Effector CD4-positive, alpha-beta T cell (primary cell): Measurements from ENCODE around the gene NUBPL.
"Not testable (repeated sequence)": the region's sequence is repeated elsewhere in the genome, so short reads cannot be mapped to it uniquely, and the experiment has no call there.

Experiments used
- DNase-seq: peaks from one replicate; pipeline ENCODE4 v3.0.0-alpha.2; 2020

The NUBPL gene

DNA sequence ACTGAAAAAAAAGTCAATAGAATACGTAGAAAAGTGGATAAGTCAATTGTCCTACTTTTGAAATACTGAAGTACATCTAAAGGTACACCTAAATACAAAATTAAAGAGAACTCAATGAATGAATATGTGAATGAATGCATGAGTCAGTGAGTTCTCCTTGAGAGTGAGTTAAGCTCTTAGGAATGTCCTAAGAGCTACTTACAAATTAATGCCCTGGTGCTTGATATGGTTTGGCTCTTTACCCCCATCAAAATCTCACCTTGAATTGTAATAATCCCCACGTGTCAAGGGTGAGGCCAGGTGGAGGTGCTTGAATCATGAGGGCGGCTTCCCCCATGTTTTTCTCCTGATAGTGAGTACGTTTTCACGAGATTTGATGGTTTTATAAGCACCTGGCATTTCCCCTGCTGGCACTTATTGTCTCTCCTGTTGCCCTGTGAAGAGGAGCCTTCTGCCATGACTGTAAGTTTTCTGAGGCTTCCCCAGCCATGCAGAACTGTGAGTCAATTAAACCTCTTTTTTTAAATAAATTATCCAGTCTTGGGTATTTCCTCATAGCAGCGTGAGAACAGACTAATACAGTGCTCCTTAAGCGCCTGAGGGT is 323.7 kb downstream of the NUBPL start:
- no peak for DNase-seq

DNA sequence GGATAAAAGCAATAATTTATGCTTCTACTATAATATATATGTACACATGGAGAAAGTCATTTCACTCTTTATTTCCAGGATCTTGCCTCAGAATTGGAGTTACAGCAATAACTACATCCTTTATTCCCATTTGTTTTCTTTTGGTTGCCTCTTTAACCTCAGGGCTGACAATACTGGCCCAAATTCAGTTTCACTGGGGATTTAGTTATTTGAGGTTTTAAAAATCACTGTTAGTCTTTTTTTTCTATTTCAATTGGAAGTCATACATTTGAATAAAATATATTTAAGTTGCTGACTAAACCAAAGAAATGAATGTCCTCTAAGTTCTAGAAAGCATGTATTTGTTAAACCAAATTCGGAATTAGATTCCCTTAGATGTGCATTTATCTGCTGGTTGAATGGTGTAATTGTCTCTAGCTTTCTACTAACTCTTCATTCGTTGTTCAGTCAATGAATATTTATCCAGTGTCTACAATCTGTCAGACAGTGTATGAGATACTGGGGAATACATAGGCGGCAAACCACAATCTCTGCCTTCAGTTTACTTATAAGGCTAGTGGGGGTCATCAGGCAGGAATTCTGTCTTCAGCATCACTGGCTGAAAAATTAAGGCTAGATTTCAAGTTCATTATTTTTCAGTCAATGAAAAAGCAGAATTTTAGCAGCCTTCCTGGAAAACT is 325.1 kb downstream of the NUBPL start:
- no peak for DNase-seq

DNA sequence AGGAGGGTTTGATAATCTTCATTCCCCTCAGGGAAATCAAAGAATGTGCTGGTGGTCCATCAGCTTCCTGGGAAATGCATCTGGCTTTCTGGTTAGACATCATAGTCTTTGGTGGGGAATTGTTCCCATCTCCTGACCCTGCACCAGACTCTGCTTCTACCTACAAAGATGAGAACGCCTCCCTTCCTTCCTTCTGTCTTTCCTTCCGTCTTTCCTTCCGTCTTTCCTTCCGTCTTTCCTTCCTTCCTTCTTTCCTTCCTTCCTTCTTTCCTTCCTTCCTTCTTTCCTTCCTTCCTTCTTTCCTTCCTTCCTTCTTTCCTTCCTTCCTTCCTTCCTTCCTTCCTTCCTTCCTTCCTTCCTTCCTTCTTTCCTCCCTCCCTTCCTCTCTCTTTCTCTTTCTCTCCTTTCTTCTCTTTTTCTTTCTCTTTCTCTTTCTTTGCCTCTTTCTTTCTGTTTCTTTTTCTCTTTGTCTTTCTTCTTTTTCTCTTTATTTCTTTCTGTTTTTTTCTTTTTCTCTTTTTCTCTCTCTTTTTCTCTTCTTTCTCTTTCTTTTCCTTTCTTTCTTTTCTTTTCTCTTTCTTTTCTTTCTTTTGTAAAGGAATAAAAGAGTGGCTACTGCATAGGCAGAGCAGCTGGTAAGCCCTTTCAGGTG is 326.9 kb downstream of the NUBPL start:
- DNase-seq: no peak

DNA sequence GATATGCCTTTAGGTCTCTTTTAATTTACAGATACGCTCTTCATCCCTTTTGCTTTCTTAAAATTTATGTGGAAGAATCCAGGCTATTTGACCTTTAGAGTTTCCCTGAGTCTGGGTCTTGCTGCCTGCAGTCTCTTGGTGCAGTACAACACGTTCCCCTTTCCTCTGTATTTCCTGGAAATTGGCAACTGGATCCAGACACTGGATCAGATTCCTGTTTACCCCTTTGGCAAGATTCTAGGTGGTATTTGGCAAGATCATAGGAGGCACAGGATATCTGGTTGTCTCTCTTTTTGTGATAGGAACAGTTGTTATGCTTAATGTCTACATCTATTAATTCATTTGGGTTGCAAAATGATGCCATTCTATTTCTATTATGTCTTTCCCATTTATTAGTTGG is 328.1 kb downstream of the NUBPL start:
- DNase-seq: no peak

DNA sequence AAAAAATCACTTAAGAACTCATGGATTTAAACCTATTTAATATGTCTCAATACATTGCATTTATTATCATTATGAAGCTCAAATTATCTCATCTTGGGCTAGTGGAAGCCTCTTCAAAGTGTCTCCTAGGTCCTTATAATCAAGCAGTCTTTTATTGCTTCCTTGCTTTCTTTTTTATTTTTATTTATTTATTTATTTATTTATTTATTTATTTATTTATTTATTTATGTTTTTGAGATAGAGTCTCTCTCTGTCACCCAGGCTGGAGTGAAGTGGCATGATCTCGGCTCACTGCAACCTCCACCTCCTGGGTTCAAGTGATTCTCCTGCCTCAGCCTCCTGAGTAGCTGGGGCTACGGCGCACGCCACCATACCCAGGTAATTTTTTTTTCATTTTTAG is 329.0 kb downstream of the NUBPL start:
- not testable (repeated sequence) for DNase-seq

DNA sequence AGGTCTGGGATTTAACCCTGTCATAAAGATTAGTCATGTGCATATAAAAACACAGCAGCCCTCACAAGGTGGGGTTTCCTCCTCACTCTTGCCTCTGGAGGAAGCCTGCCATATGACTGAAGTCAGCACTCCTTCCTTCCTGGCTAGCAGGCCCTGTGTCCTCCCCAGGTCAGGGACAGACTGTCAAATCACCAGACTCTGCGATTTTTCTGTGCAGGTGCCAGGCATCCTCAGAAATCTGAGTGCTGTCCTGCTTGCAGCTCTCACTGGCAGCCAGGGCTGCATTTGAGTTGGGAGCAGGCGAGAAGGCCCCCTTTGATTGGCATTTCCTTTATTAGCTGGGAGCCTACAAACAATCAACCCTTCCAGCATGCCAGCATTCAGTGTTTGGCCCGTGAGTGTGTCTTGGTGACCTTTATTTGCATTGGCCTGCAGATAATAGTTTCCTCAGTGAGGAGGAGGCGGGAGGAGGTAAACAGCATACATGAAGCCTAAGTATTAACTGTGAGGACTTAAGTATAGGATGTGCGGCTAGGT is 332.1 kb downstream of the NUBPL start:
- no peak for DNase-seq

DNA sequence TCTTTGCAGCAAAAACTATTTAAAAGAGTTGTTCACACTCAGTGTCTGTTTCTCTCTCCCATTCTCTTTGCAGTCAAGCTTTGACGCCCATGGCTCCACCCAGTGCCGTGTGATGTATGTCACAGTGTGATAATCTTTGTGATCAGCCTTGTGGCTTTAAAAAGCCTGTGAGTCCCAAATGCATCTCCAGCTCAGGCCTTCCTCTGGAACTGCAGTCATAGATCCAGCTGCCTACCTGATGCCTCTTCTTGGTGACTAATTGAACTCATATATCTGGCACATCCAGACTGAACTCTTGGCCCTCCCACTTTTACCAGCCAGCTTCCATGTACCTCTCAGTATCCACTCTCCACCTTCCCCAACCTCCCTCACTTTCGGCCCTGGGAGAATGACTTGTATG is 333.1 kb downstream of the NUBPL start:
- no peak for DNase-seq

DNA sequence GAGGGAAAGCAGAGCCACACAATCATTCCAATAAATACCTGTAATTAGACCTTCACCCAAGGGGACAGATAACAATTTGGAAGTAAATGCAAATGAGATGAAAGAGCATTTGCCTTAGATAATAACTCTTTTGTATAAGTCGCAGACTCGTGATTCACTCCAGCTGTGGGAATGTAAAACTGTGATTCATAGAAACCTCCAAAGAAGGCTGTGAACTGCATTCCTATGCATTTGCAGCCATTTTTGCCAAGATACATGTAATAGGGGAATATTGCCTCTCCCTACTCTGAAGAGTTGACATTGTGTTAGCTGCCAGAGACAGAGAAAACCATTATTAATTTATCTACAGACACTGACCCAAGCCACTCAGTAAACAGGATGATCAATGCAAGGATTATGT is 334.0 kb downstream of the NUBPL start:
- DNase-seq: no peak

DNA sequence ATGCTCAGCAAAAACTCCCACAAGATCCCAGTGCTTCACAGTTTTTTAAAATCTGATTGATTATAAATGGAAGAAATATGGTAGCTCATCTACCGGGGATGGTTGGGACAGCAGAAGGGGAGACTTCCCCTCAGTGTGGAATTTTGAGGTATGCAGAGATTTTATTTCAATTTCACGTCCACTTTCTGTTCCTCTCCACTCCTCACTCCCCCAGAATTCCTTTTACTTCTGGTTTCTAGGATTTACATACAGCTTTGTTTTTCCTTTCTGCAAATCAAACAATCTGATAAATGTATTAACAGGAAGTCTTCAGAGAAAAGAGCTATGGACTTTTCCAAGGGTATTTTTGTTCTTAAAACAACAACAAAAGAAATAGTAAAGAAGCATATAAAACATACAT is 334.4 kb downstream of the NUBPL start:
- DNase-seq: no peak

DNA sequence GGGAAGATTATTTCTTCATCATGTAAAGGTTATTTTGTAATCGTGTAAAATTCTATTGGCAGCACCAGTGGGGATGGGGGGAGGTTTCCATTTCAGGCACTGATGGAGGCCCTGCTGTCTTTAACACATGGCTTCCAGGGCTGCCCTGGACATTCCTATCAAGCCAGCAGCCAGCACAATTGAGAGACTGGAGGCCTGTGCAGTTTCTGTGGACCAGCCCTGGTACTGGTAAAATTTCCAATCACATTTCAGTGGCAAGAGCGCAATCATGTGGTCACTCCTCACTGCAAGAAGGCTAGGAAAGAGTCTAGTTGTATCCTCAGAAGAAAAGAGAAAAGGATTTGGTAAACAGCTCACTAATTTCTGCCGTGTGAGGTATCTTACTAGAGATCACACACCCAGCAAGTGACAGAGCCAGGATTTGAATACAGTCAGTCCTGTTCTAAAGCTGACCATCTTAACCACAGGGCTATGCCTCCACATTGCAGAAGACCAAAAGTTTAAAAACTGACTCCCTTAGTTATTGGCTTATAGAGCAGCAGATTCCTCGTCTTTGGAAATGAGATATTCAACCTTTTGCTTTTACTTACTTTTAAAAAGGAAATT is 336.5 kb downstream of the NUBPL start:
- no peak for DNase-seq

DNA sequence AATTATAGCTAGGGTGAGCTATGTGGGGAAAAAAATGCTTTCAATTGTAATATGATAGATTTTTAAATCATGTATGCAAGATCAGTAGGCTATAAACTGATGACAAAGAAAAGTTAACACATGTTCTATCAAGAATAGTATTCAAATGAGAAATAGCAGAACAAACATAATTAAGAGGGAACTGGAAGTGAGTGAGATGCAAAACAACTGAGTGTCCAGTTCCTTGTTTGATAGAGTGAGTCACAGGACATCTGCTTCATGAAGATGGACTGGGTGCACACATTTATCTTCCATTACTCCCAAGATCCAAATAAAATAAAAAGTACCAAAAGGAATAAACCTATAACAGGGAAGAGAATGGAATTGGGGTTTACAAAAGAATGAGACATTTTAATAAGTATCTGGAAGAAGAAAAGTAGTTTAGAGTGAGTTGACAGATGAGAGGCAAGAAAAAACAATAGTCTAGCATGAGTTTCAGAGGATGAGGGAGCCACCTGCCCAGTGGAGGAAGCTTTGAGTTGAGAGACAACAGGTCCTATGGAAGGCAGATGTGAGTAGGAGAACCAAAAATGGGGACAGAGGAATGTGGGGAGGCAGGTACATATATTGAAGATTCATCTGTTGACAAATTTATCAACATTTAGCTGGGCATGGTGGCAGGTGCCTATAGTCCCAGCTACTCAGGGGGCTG is 337.8 kb downstream of the NUBPL start:
- DNase-seq: no peak

DNA sequence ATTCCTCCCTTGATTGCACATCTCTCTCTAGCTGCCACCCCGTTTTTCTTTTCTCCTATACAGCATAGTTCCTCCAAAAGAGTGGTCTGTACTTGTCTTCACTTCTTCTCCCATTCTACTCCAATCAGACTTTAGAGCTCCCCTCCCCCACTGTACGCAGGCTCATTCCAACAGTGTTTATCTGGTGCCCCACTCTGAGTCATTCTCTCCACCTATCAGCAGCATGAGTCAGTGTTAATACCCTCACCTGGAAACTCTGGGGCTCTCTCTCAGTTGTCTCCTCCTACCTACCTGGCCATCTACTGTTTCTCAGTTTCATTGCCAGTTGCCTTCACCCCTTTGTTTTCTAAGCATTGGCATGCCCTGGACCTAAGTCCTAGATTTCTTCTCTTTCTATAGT is 340.8 kb downstream of the NUBPL start:
- no peak for DNase-seq

DNA sequence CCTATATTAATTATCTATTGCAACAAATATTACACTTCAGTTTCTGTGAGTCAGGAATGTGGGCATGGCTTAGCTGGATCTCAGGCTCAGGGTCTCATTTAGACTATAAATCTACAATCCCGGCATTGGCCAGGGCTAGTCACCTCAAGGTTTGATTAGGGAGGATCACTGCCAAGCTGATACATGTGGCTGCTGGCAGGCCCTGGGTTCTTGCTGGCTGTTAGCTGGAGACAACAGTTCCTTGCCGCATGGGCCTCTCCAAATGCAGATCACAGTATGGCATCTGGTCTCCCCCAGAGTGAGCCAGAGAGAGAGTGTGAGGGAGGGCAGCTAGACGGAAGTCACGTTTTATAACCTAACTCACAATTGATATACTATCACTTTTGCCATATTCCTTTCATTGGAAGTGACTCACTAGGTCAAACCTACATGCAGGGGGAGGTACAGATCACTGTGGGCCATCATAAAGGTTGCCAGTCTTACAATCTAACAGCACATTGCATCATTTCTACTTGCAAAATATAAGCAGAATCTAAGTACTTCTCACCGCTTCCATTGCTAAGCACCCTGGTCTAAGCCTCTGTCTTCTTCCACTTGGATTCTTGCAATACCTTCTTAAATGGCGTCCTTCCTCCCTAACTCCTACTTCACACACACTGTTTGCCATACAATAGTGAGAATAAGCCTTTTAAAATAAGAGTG is 341.9 kb downstream of the NUBPL start:
- DNase-seq: no peak

DNA sequence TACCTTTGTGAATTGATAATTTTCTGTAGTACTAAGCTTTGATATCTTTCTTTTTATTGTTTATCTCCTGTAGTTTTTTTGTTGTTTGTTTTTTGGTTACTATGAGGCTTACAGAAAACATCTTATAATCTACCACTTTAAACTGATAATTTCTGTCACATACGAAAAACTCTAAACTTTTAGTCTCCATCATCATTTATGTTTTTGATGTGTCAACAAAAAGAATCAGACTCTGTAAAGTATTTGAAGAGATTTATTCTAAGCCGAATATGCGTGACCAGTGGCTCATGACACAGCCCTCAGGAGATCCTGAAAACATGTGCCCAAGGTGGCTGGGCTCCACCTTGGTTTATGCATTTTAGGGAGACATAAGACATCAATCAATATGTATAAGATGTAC is 348.8 kb downstream of the NUBPL start:
- DNase-seq: no peak
